ENCODE results near the gene B2M. TPM values are rescaled to one million over a fixed set of nuclear protein-coding genes. Genes with fewer than 3 reads are reported as not detected.
"Not testable (repeated sequence)": the region's sequence is repeated elsewhere in the genome, so short reads cannot be mapped to it uniquely, and the experiment has no call there.

The B2M gene
- total RNA-seq, 1 donor from 2014 or later, result 1,011 TPM

- no peak overlapping the region for H3K4me3 ChIP-seq (ENCODE audit: low read depth, low read length)
- DNase-seq (ENCODE audit: low read depth), result no peak
- TF ChIP-seq, protein P1, sequence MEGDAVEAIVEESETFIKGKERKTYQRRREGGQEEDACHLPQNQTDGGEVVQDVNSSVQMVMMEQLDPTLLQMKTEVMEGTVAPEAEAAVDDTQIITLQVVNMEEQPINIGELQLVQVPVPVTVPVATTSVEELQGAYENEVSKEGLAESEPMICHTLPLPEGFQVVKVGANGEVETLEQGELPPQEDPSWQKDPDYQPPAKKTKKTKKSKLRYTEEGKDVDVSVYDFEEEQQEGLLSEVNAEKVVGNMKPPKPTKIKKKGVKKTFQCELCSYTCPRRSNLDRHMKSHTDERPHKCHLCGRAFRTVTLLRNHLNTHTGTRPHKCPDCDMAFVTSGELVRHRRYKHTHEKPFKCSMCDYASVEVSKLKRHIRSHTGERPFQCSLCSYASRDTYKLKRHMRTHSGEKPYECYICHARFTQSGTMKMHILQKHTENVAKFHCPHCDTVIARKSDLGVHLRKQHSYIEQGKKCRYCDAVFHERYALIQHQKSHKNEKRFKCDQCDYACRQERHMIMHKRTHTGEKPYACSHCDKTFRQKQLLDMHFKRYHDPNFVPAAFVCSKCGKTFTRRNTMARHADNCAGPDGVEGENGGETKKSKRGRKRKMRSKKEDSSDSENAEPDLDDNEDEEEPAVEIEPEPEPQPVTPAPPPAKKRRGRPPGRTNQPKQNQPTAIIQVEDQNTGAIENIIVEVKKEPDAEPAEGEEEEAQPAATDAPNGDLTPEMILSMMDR (conservative IDR thresholded peaks at IDR 0.05; ENCODE audit: low read depth, low read length), result no peak
Observed at GRCh38 chr15:44692659-44693058, 18.7 kb upstream of the B2M start.

DNA sequence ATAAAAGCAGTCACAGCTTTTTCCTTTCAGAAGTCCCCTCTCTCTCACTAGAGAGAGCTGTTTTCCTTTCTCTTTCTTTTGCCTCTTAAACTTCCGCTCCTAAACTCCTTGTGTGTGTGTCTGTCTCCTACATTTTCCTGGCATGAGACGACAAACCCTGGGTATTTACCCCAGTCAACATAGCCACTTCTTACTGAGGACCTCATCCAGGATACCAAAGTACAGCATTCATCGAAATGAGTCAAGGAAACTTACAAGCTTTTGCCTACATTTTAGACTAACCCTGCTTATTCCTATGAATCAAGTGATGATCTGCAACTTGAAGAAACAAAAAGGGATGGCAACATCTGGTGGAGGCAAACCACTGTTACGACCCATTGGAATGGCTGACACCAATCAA, 16.9 kb upstream of the B2M start:
- DNase-seq (ENCODE audit: low read depth), result no peak
- TF ChIP-seq, protein P1 (conservative IDR thresholded peaks at IDR 0.05; ENCODE audit: low read depth, low read length), result no peak
- no peak overlapping the region for H3K4me3 ChIP-seq (ENCODE audit: low read depth, low read length)

GRCh38 chr15:44695294-44695693, 16.0 kb upstream of the B2M start:
- DNase-seq (ENCODE audit: low read depth), result no peak
- H3K4me3 ChIP-seq (ENCODE audit: low read depth, low read length), result no peak overlapping the region
- TF ChIP-seq, protein P1 (conservative IDR thresholded peaks at IDR 0.05; ENCODE audit: low read depth, low read length), result no peak

- no peak for DNase-seq (ENCODE audit: low read depth)
- TF ChIP-seq, protein P1 (conservative IDR thresholded peaks at IDR 0.05; ENCODE audit: low read depth, low read length), result no peak
- H3K4me3 ChIP-seq (ENCODE audit: low read depth, low read length), result no peak overlapping the region
Observed at GRCh38 chr15:44697014-44697413, 14.3 kb upstream of the B2M start.

DNA sequence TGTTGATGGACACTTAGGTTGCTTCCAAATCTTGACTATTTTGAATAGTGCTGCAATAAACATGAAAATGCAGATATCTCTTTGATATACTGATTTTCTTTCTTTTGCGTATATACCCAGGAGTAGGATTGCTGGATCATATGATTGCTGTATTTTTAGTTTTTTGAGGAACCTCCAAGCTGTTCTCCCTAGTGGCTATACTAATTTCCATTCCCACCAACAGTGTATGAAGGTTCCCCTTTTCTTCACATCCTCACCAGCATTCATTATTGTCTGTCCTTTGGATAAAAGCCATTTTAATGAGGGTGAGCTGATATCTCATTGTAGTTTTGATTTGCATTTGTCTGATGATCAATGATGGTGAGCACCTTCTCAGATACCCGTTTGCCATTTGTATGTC, 12.7 kb upstream of the B2M start:
- no peak overlapping the region for H3K4me3 ChIP-seq (ENCODE audit: low read depth, low read length)
- no peak for DNase-seq (ENCODE audit: low read depth)
- TF ChIP-seq, protein P1 (conservative IDR thresholded peaks at IDR 0.05; ENCODE audit: low read depth, low read length), result no peak

- not testable (repeated sequence) for DNase-seq (ENCODE audit: low read depth); H3K4me3 ChIP-seq (ENCODE audit: low read depth, low read length)
Observed at GRCh38 chr15:44700676-44701075, 10.6 kb upstream of the B2M start.

GRCh38 chr15:44705986-44706385, 5.3 kb upstream of the B2M start:
- TF ChIP-seq, protein P1 (conservative IDR thresholded peaks at IDR 0.05; ENCODE audit: low read depth, low read length), result no peak
- no peak for DNase-seq (ENCODE audit: low read depth)
- no peak overlapping the region for H3K4me3 ChIP-seq (ENCODE audit: low read depth, low read length)

DNA sequence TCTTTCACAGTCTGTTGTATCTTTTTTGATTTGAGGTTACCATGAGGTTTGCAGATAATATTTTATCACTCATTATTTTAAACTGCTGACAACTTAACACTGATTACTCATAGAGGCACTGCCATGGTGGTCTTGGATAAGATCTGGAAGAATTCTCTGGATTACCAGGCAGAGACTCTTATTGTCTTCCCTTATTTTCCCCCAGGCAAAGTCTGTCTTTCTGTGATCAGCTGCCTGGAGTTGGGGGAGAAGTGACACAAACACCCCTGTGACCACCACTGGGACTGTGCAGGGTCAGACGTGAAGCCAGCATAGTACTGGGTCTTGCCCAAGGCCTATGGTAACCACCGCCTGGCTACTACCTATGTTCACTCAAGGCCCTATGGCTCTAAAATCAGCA, 4.9 kb upstream of the B2M start:
- no peak overlapping the region for H3K4me3 ChIP-seq (ENCODE audit: low read depth, low read length)
- no peak for DNase-seq (ENCODE audit: low read depth)
- TF ChIP-seq, protein P1 (conservative IDR thresholded peaks at IDR 0.05; ENCODE audit: low read depth, low read length), result no peak

Data from epithelial cell of proximal tubule (primary cell).